ENCODE measurements around the gene GRIA3. TPM values are rescaled to one million over a fixed set of nuclear protein-coding genes. Genes with fewer than 3 reads are reported as not detected.
"Not testable (repeated sequence)": the region's sequence is repeated elsewhere in the genome, so short reads cannot be mapped to it uniquely, and the experiment has no call there.

Gene GRIA3
- polyA plus RNA-seq, 3 donors: 0.22 to 0.77 (median 0.34) TPM

- 67 to 91% (median 86%) methylated on average over 5 of the region's 5 CpGs for WGBS, 3 donors
- H3K27ac ChIP-seq (ENCODE audit: low read depth, low read length): no peak overlapping the region
Measured at GRCh38 chrX:123324625-123325024, 140.5 kb downstream of the GRIA3 start.

- no peak overlapping the region for H3K27ac ChIP-seq (ENCODE audit: low read depth, low read length)
Measured at GRCh38 chrX:123330229-123330942, 146.3 kb downstream of the GRIA3 start.

DNA sequence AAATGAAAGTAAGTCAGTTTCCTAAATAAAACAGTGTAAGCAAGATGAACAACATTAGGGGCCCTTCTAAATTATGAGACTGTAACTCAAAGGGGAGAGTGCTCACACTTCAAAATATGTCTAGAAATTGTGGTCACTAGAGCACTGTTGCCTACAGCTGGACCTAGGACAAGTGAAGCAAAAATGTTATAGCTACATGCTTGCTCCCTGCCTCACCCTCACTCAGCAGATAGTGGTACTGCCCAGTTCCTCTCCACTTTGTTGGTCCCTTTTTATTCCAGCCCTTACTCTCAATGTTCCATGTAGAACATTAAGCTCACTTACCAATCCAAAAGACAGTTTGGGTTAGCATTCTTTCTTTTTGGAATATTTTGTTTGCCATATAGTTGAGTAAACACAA, 147.3 kb downstream of the GRIA3 start:
- no peak overlapping the region for H3K27ac ChIP-seq (ENCODE audit: low read depth, low read length)

- no peak overlapping the region for H3K27ac ChIP-seq (ENCODE audit: low read depth, low read length)
- WGBS, 3 donors: 59 to 100% (median 82%) methylated on average over 1 of the region's 1 CpG
Measured at GRCh38 chrX:123331859-123332258, 147.8 kb downstream of the GRIA3 start.

- 64 to 82% (median 77%) methylated on average over 1 of the region's 1 CpG for WGBS, 3 donors
- no peak overlapping the region for H3K27ac ChIP-seq (ENCODE audit: low read depth, low read length)
Measured at GRCh38 chrX:123336666-123337065, 152.6 kb downstream of the GRIA3 start.

DNA sequence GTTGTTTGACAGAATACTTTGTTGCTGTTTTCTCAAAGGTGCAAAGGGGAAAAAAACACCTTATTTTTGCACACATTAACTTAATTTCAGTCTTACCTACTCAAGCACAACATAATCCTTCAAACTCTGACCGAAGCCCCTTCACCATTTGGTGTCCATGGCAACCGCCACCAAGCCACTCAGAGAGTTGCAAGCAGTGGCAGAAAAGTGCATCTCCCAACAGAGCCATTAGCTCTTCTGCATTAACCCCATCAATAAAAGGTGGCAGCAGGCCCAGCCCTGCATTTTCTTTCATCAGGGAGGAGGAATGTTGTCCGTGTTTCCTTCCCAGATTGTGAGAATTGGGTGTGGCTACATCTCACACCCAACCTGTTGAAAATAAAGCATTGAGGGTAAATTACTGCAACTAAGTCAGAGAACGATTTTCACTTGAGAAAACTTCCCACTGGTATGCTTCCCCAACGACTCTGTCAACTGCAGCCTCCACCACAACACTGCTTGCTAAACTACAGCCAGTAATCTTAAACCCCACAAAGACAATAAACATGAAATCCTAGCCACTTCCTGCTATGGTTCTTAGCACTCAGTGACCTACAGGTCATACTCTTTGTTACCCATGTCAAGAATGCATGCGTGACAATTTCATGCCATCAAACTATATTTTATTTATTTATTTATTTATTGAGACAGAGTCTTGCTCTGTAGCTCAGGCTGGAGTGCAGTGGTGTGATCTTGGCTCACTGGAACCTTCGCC, 154.0 kb downstream of the GRIA3 start:
- H3K27ac ChIP-seq (ENCODE audit: low read depth, low read length): no peak overlapping the region
- 55 to 65% (median 61%) methylated on average over 7 of the region's 7 CpGs for WGBS, 3 donors

DNA sequence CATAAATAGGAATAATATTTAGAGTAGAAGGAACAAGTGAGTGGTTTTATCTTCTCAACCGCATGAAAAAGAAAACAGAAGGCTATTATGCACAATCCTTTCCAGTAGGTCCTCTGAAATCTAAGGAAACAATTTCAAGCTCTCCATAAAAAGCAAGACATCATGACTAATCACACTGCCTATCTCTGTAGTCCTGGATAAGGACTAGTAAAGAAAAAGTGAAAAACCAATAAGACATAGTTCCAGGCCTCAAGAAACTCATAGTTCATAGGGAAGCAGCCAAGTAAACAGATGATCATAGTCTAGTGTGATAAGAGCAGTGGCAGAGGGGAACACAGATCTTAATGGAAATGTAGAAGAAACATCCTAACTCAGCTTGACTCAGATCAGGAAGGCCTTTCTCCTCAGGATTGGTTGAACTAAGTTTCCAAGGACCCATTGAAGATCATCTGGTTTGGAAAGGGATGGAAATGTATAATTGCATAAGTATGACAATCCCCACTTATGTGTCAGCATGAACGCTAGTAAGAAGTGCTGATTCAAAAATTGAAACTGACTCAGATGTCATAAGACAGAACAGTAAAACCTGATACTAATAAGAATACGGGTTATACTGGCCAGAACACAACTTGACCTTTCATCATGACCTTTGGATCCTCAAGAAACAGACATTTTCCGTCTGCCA, 155.3 kb downstream of the GRIA3 start:
- no peak overlapping the region for H3K27ac ChIP-seq (ENCODE audit: low read depth, low read length)
- WGBS, 3 donors: 69 to 82% (median 75%) methylated on average over 4 of the region's 4 CpGs

DNA sequence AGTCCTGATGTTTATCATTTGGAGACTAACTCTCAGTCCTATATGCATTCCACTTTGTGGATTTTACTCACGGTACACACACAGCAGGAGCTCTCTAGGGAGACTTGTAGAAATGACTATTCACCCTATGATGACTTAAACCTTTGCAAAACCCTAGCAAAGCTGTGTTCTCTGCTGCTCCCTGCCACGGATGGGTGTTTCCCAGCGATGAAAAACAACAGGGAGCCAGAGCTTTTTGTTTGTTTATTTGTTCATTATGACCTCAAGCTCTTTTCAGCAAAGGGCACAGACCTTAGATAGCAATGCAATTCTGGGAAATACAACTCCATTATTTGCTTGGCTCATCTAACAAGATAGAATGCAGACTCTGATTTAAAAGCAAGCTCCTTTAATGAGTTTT, 156.6 kb downstream of the GRIA3 start:
- H3K27ac ChIP-seq (ENCODE audit: low read depth, low read length): no peak overlapping the region
- WGBS, 3 donors: 17 to 20% (median 19%) methylated on average over 3 of the region's 3 CpGs

- WGBS, 3 donors: 89 to 98% (median 90%) methylated on average over 1 of the region's 1 CpG
- no peak overlapping the region for H3K27ac ChIP-seq (ENCODE audit: low read depth, low read length)
Measured at GRCh38 chrX:123348468-123348867, 164.4 kb downstream of the GRIA3 start.

GRCh38 chrX:123350226-123350625, 166.1 kb downstream of the GRIA3 start:
- H3K27ac ChIP-seq (ENCODE audit: low read depth, low read length): no peak overlapping the region
- 60 to 84% (median 83%) methylated on average over 2 of the region's 2 CpGs for WGBS, 3 donors

DNA sequence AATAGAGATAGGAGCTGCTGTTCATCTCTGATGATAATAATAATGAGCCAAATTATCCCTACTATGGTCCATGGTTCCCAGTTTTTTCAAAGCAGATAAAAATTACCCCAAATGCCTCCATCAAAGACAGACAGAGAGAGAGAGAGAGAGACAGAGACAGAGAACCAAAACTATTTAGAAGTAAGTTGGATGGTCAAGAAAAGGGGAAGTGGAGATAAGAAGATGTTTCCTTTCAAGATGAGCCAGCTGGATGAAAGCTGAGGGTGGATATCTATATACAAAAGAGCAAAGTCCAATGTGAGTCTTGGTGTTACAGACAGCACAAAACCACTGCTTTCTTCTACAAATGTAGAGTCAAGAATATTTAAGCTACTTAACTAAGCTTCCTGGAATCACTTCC, 173.9 kb downstream of the GRIA3 start:
- no peak overlapping the region for H3K27ac ChIP-seq (ENCODE audit: low read depth, low read length)

GRCh38 chrX:123358457-123358856, 174.4 kb downstream of the GRIA3 start:
- H3K27ac ChIP-seq (ENCODE audit: low read depth, low read length): no peak overlapping the region
- WGBS, 3 donors: 72 to 86% (median 76%) methylated on average over 4 of the region's 4 CpGs

GRCh38 chrX:123361371-123361770, 177.3 kb downstream of the GRIA3 start:
- H3K27ac ChIP-seq (ENCODE audit: low read depth, low read length): no peak overlapping the region
- WGBS, 3 donors: 40 to 60% (median 46%) methylated on average over 1 of the region's 1 CpG

GRCh38 chrX:123386196-123386595, 202.1 kb downstream of the GRIA3 start:
- 68 to 81% (median 70%) methylated on average over 2 of the region's 2 CpGs for WGBS, 3 donors
- not testable (repeated sequence) for H3K27ac ChIP-seq (ENCODE audit: low read depth, low read length)

GRCh38 chrX:123392921-123393320, 208.8 kb downstream of the GRIA3 start:
- no peak overlapping the region for H3K27ac ChIP-seq (ENCODE audit: low read depth, low read length)
- 63 to 94% (median 84%) methylated on average over 1 of the region's 1 CpG for WGBS, 3 donors

DNA sequence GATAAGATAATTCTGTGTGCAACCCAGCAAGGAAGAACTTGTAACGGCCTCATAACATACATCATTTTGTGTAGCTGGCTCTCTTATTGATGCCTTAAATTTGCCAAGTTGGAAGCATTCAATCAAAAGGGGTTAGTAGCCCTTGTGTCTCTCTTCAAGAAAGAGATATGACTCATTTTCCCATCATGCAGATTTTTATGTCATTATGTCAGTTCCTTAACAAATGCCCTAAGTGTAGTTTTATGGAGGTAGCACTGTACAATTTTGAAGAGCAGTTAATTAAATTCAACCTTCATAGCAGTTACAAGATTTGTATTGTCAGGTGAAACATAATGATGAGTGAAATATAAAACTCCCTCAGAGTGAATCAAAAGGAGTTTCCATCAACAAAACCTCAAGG, 215.6 kb downstream of the GRIA3 start:
- H3K27ac ChIP-seq (ENCODE audit: low read depth, low read length): no peak overlapping the region
- 43 to 61% (median 58%) methylated on average over 1 of the region's 1 CpG for WGBS, 3 donors

DNA sequence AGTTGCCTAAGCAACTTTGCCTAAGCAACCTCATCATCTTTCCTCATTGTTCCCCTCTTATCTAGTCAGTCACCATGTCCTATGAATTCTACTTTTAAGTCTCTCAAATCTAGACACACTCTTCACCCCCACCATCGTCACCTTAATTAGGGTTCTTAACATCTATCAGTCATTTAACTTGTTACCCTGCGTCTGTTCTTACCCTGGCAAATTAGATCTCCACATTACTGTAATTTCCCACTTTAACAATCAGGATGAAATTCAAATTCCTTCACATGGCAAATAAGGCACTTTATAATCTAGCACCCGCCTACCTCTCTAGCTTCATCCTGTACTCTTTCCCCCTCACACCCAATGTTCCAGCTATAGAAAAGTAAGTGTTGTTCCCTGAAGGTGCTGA, 221.2 kb downstream of the GRIA3 start:
- 73 to 98% (median 89%) methylated on average over 3 of the region's 3 CpGs for whole genome bisulfite sequencing, 3 donors
- H3K27ac ChIP-seq (ENCODE audit: low read depth, low read length): no peak overlapping the region

DNA sequence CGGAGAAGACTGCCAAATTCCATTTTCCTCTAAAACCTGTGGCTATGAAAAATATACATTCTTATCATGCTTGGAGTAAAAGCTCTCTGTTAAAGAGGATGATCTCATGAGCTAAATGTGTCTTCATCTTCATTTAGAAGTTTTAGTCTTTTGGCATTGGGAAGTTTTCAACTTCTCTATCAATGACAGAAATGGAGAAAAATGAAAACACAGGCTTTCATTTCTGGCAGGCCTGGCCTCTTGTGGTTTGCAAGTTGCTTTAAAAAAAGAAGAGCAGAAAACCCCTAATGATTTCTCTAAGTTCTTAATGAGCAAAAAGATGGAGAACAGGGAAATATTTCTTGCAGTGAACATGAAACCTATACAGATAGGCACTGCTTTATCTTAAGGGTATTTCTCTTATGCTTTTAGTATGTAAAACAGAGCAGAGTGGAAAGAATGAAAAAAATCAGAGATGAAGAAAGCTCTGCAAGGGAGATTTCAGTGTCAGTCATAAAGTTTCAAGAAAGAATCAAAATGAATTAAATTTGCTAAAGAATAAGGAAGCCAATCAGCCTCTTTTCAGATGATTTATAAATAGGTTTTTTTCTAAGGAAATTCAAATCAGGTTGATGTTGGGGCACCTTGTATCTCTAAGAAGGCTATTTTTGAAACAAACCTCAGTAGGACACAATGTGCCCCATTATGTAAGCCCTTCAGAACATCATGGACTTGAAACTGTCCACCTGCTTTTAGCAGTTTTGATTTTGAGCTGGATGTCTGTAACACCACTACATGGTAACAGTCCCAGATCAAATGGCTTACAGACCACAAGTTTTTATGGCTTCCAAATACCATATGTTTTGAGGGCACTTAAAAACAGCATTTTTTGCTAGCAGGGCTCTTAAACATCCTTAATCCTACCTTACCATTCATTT, 225.0 kb downstream of the GRIA3 start:
- no peak overlapping the region for H3K27ac ChIP-seq (ENCODE audit: low read depth, low read length)
- WGBS, 3 donors: 42 to 90% (median 66%) methylated on average over 1 of the region's 1 CpG

GRCh38 chrX:123422875-123423274, 238.8 kb downstream of the GRIA3 start:
- H3K27ac ChIP-seq (ENCODE audit: low read depth, low read length): no peak overlapping the region
- 13 to 25% (median 17%) methylated on average over 1 of the region's 1 CpG for WGBS, 3 donors
